ENCODE data around the gene ATP1B3. TPM values are rescaled to one million over a fixed set of nuclear protein-coding genes. Genes with fewer than 3 reads are reported as not detected.

Gene ATP1B3
- polyA plus RNA-seq, 1 donor (not counting 4 experiments of a cell fraction or from before 2014, with no cell fraction given): 345 TPM

- H3K4me1 ChIP-seq (ENCODE audit: control insufficient read depth, extremely low read depth, insufficient read depth, low read length): peaks cover 7% of the 10 kb centered on the region
- FAIRE-seq (no peak), DNase-seq (ENCODE audit: low read depth, low spot score) (no peak)
- no peak overlapping the region for H2AFZ ChIP-seq (ENCODE audit: control insufficient read depth, low read length)
- H3K36me3 ChIP-seq (ENCODE audit: control insufficient read depth in 2 of 2, extremely low read depth in 1 of 2, insufficient read depth in 2 of 2, low read length in 2 of 2): peaks cover 4 to 5% of the 10 kb centered on the region in 2 experiments
- H3K79me2 ChIP-seq (ENCODE audit: control insufficient read depth, insufficient read depth, low read length): no peaks in the 10 kb centered on the region
- no peak overlapping the region for H3K27ac ChIP-seq (ENCODE audit: control insufficient read depth, insufficient read depth, low read length)
- H3K9me3 ChIP-seq (ENCODE audit: control insufficient read depth, low read depth, low read length): no peaks in the 10 kb centered on the region
- TF ChIP-seq EZH2 (IDR thresholded peaks at IDR 0.05; ENCODE audit: low read length) (no peak), CTCF (optimal IDR thresholded peaks at IDR 0.05 in 1 of 3, IDR thresholded peaks at IDR 0.05 in 1 of 3, conservative IDR thresholded peaks at IDR 0.05 in 1 of 3; ENCODE audit: extremely low read depth in 1 of 3, insufficient read depth in 2 of 3, low read length in 3 of 3) (no peak)
- no peaks in the 10 kb centered on the region for H3K9me1 ChIP-seq (ENCODE audit: control insufficient read depth, extremely low read depth, insufficient read depth, low read length)
- H3K27me3 ChIP-seq (ENCODE audit: control insufficient read depth, extremely low read depth, insufficient read depth, low read length): no peaks in the 10 kb centered on the region
- H3K4me2 ChIP-seq (ENCODE audit: control insufficient read depth, extremely low read depth, insufficient read depth, low read depth, low read length): no peak overlapping the region
- no peak overlapping the region for H3K4me3 ChIP-seq (ENCODE audit: control insufficient read depth in 2 of 3, extremely low read depth in 1 of 3, insufficient read depth in 2 of 3, low read depth in 1 of 3, low read length in 3 of 3)
- no peaks in the 10 kb centered on the region for H4K20me1 ChIP-seq (ENCODE audit: control insufficient read depth, extremely low read depth, insufficient read depth, low read length)
- dilution Hi-C loops (cut with MboI; ENCODE audit: extremely low pct_ligation_motif_present, low sequenced_read_pairs): no loop called here
- H3K9ac ChIP-seq (ENCODE audit: control insufficient read depth, extremely low read depth, insufficient read depth, low read length): no peak overlapping the region
Observed at GRCh38 chr3:141965471-141965870, 89.0 kb downstream of the ATP1B3 start.

- H3K4me2 ChIP-seq (ENCODE audit: control insufficient read depth, extremely low read depth, insufficient read depth, low read depth, low read length): no peak overlapping the region
- no peak for DNase-seq (ENCODE audit: low read depth, low spot score)
- peaks cover 13% of the 10 kb centered on the region for H3K4me1 ChIP-seq (ENCODE audit: control insufficient read depth, extremely low read depth, insufficient read depth, low read length)
- dilution Hi-C loops (cut with MboI; ENCODE audit: extremely low pct_ligation_motif_present, low sequenced_read_pairs): no loop called here
- no peaks in the 10 kb centered on the region for H3K27me3 ChIP-seq (ENCODE audit: control insufficient read depth, extremely low read depth, insufficient read depth, low read length)
- no peaks in the 10 kb centered on the region for H3K79me2 ChIP-seq (ENCODE audit: control insufficient read depth, insufficient read depth, low read length)
- H3K27ac ChIP-seq (ENCODE audit: control insufficient read depth, insufficient read depth, low read length): no peak overlapping the region
- peaks cover 0 to 2% of the 10 kb centered on the region in 2 experiments for H3K36me3 ChIP-seq (ENCODE audit: control insufficient read depth in 2 of 2, extremely low read depth in 1 of 2, insufficient read depth in 2 of 2, low read length in 2 of 2)
- H3K9me1 ChIP-seq (ENCODE audit: control insufficient read depth, extremely low read depth, insufficient read depth, low read length): no peaks in the 10 kb centered on the region
- no peak overlapping the region for H2AFZ ChIP-seq (ENCODE audit: control insufficient read depth, low read length)
- no peak for TF ChIP-seq CTCF (optimal IDR thresholded peaks at IDR 0.05 in 1 of 3, IDR thresholded peaks at IDR 0.05 in 1 of 3, conservative IDR thresholded peaks at IDR 0.05 in 1 of 3; ENCODE audit: extremely low read depth in 1 of 3, insufficient read depth in 2 of 3, low read length in 3 of 3)
- TF ChIP-seq EZH2 (IDR thresholded peaks at IDR 0.05; ENCODE audit: low read length): no peak
- H3K9ac ChIP-seq (ENCODE audit: control insufficient read depth, extremely low read depth, insufficient read depth, low read length): no peak overlapping the region
- no peaks in the 10 kb centered on the region for H4K20me1 ChIP-seq (ENCODE audit: control insufficient read depth, extremely low read depth, insufficient read depth, low read length)
- no peak for FAIRE-seq
- H3K4me3 ChIP-seq (ENCODE audit: control insufficient read depth in 2 of 3, extremely low read depth in 1 of 3, insufficient read depth in 2 of 3, low read depth in 1 of 3, low read length in 3 of 3): no peak overlapping the region
- no peaks in the 10 kb centered on the region for H3K9me3 ChIP-seq (ENCODE audit: control insufficient read depth, low read depth, low read length)
Observed at GRCh38 chr3:141969711-141970110, 93.3 kb downstream of the ATP1B3 start.

Measured in keratinocyte (primary cell).